NCI-H2196 (cell line): Measurements from ENCODE around the gene KPTN.
A peak's percentile ranks its signal among the peaks of the same experiment; 100 is the strongest.
"Not testable (repeated sequence)": the region's sequence is repeated elsewhere in the genome, so short reads cannot be mapped to it uniquely, and the experiment has no call there.

ENCODE experiments used
- DNase-seq: peaks from one replicate; lab custom pipeline; 2025; ENCODE audit not compliant: unreplicated experiment; lab: John Stamatoyannopoulos, UW

Gene KPTN

GRCh38 chr19:47492571-47493377, 8.8 kb upstream of the KPTN start:
- DNase-seq: no peak

- no peak for DNase-seq
Measured at GRCh38 chr19:47492137-47492533, 8.1 kb upstream of the KPTN start.

- DNase-seq: no peak
Measured at GRCh38 chr19:47491358-47492136, 7.5 kb upstream of the KPTN start.

GRCh38 chr19:47490847-47491246, 6.8 kb upstream of the KPTN start:
- DNase-seq: no peak

- DNase-seq: no peak
Measured at GRCh38 chr19:47490031-47490430, 6.0 kb upstream of the KPTN start.

GRCh38 chr19:47489072-47489914, 5.3 kb upstream of the KPTN start:
- DNase-seq: no peak

GRCh38 chr19:47487551-47488515, 3.8 kb upstream of the KPTN start:
- no peak for DNase-seq

GRCh38 chr19:47486900-47487299, 2.9 kb upstream of the KPTN start:
- no peak for DNase-seq

GRCh38 chr19:47486220-47486619, 2.2 kb upstream of the KPTN start:
- DNase-seq: not testable (repeated sequence)

GRCh38 chr19:47485210-47485609, 1.2 kb upstream of the KPTN start:
- no peak for DNase-seq

GRCh38 chr19:47483200-47483599, 819 bp downstream of the KPTN start:
- no peak for DNase-seq

- DNase-seq: no peak
Measured at GRCh38 chr19:47481460-47482052, 2.5 kb downstream of the KPTN start.

- DNase-seq: no peak
Measured at GRCh38 chr19:47480658-47481057, 3.4 kb downstream of the KPTN start.

GRCh38 chr19:47479701-47480503, 4.1 kb downstream of the KPTN start:
- DNase-seq: no peak

GRCh38 chr19:47476438-47476972, 7.5 kb downstream of the KPTN start:
- no peak for DNase-seq

- DNase-seq: no peak
Measured at GRCh38 chr19:47475465-47475864, 8.6 kb downstream of the KPTN start.

GRCh38 chr19:47473336-47473735, 10.7 kb downstream of the KPTN start:
- no peak for DNase-seq

GRCh38 chr19:47471733-47472457, 12.1 kb downstream of the KPTN start, which contains the start of gene SLC8A2:
Gene SLC8A2 (minus strand): TSS chr19:47471893. CDS start chr19:47466403, 5,490 bp downstream.
- peak; percentile 75 for DNase-seq
